Measurements from ENCODE around the gene PARPBP.

DNA sequence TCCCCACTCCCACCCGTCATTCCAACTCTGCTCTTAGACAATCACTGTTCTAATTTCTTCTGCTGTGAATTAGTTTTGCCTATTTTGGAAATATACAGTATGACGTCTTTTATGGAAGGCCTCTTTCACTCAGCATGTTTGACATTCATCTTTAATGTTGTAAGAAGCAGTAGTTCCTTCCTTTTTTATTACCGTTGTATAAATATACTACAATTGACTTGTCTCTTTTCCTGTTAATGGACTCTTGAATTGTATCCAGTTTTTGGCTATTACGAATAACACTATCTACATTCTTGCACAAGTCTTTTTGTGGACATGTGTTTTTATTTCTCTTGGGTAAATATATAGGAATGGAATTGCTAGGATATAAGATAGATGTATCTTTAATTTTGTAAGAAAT lies 82.6 kb downstream of the PARPBP start:
- TF ChIP-seq POLR2A (IDR thresholded peaks at IDR 0.05) (no peak), POLR2AphosphoS5 (IDR thresholded peaks at IDR 0.05) (no peak)
- TF ChIP-seq, protein P1, sequence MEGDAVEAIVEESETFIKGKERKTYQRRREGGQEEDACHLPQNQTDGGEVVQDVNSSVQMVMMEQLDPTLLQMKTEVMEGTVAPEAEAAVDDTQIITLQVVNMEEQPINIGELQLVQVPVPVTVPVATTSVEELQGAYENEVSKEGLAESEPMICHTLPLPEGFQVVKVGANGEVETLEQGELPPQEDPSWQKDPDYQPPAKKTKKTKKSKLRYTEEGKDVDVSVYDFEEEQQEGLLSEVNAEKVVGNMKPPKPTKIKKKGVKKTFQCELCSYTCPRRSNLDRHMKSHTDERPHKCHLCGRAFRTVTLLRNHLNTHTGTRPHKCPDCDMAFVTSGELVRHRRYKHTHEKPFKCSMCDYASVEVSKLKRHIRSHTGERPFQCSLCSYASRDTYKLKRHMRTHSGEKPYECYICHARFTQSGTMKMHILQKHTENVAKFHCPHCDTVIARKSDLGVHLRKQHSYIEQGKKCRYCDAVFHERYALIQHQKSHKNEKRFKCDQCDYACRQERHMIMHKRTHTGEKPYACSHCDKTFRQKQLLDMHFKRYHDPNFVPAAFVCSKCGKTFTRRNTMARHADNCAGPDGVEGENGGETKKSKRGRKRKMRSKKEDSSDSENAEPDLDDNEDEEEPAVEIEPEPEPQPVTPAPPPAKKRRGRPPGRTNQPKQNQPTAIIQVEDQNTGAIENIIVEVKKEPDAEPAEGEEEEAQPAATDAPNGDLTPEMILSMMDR (IDR thresholded peaks at IDR 0.05): no peak
